NCI-H774 (cell line): ENCODE results near the gene PPP1R36.
"Not testable (repeated sequence)": the region's sequence is repeated elsewhere in the genome, so short reads cannot be mapped to it uniquely, and the experiment has no call there.

ENCODE experiments used
- DNase-seq: peaks from one replicate; lab custom pipeline; 2025; lab: John Stamatoyannopoulos, UW

PPP1R36 gene

DNA sequence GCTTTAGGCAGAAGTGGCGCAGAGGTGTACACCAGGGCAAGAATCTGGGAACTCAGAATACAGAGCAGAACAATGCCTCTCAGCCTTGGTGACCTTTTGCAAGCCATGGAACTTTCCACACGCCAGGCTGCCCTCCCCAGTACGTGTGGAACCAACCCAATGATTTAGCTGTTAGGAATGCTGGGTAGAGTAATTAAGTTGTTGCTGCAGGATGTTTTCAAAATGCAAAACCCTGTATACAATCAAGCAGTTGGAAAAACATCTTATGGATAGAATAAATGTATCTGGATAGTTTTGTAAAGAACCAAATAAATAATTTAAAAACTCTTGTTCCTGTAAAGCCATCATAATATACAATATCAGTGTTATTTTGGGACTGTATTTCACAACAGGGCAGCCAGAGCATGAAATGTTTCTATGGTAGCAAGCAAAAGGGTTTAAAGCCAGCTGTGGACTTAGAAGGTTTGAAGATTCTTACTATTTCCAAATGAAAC is 19.4 kb downstream of the PPP1R36 start:
- no peak for DNase-seq

DNA sequence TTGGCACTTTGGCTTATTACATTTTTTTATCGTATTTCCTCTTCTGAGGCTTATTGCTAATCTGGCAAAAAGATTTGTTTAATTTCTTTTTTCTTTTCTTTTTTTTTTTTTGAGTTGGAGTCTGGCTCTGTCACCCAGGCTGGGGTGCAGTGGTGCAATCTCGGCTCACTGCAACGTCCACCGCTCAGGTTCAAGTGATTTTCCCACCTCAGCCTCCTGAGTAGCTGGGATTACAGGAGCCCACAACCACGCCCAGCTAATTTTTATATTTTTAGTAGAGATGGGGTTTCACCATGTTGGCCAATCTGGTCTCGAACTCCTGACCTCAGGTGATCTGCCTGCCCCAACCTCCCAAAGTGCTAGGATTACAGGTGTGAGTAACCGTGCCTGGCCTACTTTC is 19.9 kb downstream of the PPP1R36 start:
- not testable (repeated sequence) for DNase-seq

DNA sequence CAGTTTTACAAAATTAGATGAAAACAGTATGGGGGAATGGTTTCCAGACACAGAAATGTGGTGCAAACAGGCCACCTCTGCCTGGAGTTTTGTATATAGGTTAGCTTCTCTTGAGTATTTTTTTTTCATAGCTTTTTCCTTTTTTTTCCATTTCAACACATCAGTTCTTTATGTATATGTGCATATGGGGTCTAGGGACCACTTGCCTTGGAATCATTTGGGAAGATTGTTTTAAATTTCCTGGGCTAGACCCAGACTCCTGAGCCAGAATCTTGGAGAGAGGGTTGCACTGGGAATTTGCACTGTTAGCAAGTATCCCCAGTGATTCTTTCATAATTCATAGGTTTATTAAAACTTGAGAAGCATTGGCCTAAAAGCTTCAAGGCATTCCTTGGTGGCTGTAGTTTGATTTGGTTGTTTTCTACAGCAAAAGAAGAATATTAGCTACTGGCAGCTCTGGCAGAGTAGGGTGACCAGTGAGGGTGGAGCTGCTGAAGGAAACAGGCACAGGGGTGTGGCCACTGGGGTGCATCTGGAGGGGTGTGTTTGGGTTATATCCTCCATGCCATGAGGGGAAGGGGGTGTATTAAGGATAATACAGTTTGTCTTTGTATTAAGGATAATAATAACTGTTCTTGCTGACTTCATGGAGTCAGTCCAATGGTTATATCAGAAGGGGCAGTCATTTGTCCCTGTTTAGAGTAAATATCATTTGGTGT is 22.8 kb downstream of the PPP1R36 start:
- DNase-seq = no peak

DNA sequence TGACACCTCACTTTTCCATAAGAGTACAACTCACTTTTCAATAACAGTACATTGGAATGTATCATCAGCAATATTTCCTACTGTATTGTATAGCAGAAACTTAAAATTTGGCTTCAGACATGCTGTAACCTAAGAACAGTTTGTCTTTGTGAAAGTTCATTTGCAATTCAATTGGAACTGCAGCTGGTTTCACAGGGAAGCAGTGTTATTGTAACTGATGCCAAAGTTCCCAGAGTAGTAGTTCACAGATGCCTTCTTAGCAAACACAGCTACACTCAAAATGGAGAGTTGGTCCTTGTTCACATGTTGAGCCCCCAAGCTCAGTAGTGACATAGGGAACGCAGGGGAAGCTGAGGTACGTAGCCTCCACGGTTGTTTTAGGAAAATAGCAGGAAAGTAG is 23.3 kb downstream of the PPP1R36 start:
- no peak for DNase-seq

DNA sequence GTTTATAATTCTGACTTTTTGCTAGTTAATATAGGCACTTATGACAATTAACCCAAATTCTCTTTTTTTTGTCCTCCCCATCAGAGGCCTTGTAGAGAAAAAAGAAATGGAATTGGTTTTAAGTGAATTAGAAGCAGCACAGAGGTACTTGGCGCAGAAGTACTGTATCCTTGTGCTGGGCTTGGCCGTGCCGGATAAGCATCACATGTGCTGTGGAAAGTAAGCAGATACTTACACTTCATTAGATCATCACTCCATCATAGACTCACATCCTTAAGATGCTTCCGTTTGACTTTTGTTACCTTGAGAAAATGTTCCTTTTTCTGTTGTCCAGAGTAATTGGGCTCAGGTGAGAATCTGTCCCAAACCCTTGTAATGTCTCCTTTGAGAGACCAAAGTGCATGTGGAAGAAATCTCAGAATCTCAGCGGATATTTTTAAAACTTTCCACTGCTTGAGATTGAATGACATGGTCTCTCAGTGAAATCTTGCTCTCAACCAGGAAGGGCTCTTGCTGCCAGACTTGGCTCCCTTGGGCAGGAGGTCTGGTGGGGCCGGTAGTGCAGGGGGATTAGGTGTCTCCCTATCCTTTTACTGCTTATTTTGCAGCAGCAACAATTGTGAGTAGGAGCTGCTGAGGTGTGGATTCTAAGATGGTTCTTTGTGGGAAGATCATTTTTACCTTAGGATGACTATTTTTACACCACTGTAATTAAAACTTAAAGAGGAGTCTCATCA is 24.8 kb downstream of the PPP1R36 start:
- DNase-seq = no peak

DNA sequence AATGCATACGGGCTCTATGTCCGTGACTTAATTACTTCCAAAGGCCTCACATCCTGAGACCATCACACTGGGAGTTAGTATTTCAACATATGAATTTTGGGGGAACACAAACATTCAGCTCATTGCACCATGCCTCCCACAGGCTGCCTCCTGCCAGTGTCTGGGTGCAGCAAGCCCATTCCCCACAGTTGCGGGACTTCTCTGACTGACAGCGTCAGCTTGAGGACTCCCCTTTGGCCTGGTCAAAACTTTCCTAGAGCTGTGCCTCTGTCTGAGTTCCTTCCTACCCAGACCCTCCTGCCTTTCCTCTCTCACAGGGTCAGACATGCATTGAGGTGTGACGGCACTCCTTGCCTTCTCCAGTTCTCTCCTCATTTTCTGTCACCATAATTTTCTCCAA is 27.4 kb downstream of the PPP1R36 start:
- DNase-seq = no peak

DNA sequence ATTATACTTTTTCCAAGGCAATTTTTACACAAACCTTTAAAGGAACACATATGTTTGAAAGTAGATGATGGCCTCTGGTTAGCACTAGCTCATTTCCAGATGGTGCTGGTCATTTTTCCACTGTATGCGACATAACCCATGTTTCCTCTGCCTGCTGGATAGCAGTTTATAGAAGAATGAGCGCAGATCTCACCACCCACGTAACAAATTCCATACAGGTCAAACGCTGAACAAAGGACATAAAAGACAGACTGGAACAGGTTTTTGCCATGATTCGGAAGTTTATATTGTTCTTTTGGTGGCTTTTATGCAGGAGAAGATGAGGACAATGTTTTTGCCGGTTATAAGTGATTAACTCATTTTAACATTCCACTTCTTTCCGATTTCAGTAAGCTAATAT is 30.7 kb downstream of the PPP1R36 start:
- DNase-seq = no peak

DNA sequence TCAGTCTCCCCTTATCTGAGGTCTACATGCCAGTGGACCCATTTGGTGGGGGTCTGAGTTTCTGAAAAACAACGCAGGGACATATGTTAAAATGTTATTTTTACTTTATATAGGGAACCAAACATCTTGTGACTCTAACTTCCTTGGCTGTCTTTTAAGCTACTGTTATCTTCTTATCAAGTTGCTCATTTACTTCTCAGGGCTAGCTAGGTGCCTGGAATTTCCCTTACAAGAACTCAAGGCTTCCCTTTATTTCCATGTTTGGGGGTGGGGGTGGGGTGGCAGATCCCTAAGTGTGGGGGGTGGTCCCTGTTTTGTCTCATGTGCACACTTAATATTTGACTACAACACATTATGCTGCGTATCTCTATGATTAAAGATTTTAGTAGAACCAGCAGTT is 31.6 kb downstream of the PPP1R36 start:
- no peak for DNase-seq

DNA sequence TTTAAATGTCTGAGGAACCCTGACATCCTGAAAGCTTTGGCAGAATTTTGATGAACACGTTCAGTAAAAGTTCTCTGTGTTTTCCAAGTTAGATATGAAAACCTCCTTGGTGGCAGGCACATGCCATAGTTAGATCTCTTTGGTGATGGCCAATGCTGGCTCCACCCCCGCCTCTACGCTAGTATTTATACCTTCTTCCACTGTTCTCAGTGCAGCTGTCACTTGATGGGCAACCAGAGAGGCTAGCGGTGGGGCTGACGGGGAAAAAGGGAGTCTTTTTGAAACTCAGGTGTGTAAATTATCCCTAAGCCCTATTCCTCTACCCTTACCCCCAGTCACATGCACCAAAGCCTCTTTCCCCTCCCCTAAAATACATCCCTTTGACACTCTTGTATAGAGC is 32.1 kb downstream of the PPP1R36 start:
- DNase-seq = no peak

DNA sequence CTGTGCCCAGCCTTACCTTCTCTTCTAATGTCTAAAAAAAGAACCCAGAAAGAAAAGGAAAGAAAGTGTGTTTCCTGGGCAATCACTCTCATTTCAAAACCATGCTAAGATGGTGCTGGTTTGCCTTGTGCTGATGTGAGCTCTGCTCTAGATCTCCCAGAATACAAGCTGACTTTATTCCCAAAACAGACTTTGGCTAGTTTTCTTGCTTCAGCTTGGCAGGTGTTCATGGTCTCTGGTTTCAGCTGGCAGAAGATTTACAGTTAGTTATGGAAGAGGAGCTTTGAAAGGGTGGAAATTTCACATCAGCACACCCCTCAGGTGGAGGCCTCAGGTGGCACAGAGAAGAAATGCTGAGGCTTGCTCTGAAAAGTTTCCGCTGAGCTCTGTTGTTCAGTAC is 34.4 kb downstream of the PPP1R36 start:
- DNase-seq = no peak

DNA sequence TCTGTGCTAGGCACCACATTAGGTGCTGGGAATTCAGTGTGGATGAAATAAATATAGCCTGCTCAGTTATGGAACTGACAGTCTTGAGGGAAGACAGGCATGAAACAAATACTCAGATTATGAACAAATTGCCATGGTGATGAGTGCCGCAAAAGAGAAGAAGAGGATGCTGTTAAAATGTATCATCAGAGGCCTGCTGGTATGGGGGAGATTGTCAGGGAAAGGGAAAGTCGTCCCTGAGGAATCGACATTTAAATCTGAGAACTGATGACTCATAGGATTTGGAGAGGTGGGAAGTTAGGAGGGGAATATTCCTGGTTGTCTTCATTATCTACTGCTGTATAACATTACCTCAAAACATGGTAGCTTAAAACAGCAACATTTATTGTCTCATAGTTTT is 42.0 kb downstream of the PPP1R36 start:
- no peak for DNase-seq

DNA sequence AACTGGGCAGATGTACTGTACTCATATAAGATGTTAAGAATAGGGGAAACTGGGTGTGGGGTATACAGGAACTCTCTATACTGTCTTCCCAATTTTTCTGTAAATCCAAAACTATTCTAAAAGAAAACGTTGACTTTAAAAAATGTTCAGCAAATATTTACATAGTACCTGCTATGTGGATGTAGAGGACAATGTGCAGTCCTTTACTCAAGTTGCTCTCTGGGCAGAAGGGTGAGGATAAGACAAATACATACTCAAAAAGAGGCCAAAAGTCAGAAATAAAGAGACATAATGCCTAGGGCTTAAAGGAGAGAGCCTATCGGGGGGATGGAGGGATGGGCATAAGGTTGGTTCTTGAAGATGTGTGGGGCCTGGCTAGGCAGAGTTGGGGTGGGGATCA is 44.7 kb downstream of the PPP1R36 start:
- no peak for DNase-seq

DNA sequence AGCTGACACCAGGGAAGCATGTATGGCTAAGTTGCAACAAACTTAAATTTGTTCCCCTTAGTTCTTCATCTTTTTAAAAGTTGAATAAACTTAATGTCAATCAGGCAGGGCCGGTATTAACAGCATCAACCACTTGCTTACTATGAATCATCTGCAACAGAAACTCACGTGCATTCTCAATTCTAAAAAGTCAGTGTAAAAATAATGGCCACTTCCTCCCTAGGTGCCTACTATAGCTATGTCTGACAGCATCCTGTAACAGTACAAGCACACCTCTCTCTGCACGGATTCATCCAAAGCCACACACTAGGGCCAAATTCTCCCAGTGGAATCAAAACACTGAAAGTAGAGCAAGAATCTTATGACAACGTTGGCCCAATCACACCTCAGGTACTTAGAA is 48.6 kb downstream of the PPP1R36 start:
- DNase-seq = no peak

DNA sequence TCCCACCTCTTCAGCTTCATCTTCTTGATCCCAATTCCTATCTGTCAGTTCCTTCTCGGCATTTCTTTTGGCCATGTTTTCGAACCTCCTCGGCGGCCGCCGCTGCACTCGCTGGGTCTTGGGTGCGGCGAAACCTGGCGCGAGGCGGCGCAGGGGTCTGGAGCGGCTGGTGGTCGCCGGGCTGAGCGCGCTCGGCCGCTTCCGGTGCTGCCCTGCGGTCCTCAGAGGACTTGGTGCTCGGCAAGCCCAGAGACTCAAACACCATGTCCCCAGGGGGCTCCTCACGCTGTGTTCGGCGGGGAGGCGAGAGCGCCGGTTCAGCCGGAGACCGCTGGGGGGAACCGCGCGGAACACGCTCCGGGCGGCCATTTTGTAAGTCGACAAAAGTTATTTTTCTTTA is 51.8 kb downstream of the PPP1R36 start:
- no peak for DNase-seq

DNA sequence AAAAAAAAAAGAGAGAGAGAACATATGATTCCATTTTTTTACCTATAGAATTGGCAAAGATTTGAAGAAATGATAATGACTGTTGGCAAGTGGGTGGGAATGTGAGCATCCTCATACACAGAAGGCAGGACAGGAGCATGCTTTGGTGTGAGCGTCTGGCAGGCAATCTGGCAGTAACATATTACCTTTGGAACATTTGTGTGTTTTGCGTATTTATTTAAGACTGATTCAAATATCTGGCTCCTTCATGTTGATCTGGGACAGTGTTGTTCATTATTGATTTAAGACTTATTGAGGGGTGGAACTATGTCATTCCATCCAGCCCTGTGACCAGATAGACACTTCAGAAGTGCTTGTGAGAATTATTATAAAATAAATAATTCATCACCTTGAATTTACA is 53.1 kb downstream of the PPP1R36 start:
- DNase-seq = no peak

DNA sequence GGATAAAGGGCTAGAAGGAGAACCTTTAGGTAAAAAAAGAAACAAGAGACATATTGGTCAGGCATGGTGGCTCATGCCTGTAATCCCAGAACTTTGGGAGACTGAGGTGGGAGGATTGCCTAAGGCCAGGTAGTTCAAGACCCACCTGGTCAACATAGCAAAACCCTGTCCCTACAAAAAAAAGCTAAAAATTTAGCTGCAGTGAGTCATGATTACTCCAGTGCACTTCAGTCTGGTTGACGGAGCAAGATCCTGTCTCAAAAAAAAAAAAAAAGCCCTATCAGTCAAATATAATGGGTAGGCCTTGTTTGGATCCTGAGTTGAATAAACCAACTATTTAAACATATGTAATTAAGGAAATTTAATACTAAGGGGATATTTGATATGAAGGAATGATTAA is 54.2 kb downstream of the PPP1R36 start:
- DNase-seq = no peak

DNA sequence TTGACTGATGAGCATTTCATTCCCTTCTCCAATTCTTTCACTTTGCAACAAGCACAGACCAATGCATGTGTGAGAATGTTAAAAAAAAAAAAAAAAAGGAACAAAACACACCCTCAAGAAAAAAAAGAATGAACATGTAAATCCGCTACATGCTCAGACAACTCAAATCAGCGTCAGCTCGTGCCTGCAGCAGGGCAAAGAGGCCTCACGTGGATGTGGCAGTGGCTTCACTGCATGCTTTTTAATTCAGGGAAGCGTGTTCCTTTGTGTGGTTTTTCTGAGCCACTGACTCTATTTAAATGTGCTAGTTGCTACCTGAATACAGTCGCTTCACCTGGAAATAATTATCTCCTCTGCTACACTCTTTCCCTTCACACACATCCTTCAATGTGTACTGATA is 55.1 kb downstream of the PPP1R36 start:
- DNase-seq = no peak

DNA sequence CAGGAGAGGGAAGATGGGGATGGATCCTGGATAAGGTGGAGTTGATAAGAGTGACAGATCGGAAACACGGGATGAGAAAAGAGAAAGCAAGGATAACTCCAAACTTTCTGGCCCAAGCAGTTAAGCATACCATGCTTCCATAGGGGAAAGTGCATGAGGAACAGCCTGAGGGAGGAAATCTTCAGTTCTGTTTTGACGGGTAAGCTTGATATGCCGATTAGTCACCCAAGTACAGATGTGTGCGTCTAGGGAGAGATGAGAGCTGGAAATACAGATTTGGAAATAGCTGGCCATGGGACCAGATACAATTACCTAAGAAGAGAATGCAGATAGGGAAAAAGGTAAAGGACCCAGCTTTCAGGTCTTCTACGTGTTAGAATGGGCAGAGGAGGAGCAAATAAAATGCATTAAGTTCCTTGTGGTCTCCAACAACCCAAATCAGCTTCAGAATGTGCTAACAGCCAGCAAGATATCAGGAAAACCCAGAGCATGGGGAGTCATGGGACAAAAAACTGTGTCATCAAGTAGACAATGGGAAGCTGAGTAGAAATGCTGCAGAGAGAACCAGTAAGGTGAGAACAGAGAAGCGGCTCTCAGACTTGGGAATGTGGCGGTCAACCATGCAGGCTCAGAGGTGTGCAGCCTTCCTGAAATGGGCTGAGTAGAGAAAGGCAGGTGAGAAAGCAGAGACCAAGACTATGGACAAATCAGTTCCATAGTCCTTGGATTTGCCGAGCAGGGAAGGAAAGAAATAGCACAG is 56.3 kb downstream of the PPP1R36 start:
- no peak for DNase-seq

DNA sequence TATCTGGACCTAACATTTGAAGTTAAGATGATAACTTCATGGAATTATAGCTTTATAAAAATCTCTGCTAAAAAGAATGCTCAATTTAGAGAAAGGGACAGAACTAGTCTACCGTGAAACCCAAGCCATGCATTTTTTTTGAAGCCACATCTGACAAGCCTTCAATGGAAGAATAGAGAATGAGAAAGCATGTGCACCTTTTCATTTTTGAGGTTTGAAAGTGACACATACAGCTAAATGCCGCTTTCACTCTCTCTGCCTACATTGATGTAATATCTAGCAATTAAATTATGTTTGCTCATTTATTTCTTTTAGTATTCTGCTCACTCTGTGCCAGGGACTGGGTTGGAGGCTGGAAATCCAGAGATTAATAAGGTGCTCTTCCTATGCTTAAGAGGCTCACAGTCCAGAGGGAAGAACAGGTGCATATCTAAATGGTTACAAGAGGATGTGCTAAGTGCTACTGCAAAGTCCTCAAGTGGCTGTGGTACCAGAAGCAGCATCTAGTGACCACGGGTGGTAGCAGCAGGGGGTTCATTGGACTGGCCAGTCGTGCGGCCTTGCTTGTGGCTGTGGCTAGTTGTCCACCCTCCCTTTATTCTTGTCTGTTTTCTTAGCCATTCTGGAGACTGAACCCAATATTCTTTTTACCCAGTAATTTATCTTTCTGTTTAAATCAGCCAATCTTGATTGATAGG is 60.4 kb downstream of the PPP1R36 start:
- DNase-seq = no peak

DNA sequence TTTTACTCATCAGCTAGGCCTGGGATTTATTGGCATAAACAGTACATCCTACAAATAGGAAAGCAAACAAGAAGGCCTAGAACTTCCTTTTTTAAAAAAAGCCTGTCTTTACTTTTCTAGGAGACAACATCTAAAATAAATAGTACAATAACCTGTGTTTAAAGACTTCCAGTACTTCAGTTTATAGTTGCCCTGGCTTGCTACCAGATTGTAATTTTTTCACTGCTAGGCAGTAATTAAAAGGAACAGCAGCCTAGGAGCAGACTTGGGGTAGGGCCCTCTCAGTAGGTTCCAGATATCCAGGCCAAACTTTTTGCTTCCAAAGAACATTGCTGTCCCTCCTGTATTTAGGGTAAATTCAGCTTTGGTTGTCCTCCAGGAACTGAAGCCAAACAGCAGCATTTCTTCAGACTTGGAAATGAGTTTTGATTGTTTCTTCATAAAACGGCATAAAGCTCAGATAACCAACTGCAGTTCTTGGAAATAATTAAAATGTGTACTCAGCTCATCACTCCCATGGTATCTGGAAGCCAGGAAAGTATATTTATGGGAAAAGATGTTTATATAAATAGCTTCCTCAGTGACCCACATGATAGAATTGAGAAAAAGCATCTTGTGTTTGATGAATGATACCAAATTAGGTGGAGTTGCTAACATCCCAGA is 61.7 kb downstream of the PPP1R36 start:
- peak; percentile 18 for DNase-seq

DNA sequence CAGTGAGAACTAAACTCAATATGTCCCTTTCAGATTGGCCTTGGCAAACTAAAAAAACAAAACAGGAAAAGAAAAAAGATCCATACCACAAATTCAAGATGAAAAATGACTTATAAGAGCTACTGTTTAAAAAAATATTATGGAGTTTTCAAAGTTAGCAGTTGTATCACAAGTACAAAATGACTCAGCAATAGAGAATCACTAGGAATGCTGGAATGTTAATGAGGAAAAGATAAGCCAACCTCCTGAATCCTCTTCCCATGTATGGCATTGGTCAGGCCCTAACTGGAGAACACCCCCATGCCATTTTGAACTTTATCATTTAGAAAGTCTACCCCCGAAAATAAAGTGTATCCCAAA is 62.2 kb downstream of the PPP1R36 start:
- DNase-seq = no peak
